HepG2 (cell line): ENCODE data around the gene ACSF3. TPM values are rescaled to one million over a fixed set of nuclear protein-coding genes. Genes with fewer than 3 reads are reported as not detected.

Experiments used
- FOSL2 ChIP-seq: sonication (generic); formaldehyde crosslinking; IDR thresholded peaks from 2 replicates; pipeline ENCODE4 v1.4.0; 2020; ENCODE audit warnings: missing genetic modification reagents
- MAFK ChIP-seq, 2 experiments: IDR thresholded peaks in 1 of 2; conservative IDR thresholded peaks in 1 of 2; 2 replicates each; pipeline ENCODE4 v1.6.1; 2011; ENCODE audit warnings: improper control_type of control experiment in 2 of 2, low read length in 2 of 2
- SP5 ChIP-seq: IDR thresholded peaks from 2 replicates; pipeline ENCODE4 v1.6.1; 2016; ENCODE audit warnings: low read depth, borderline replicate concordance
- TBL1XR1 ChIP-seq: fragments of 150-350 bp; IDR thresholded peaks from 2 replicates; pipeline ENCODE4 v1.6.1; 2014; ENCODE audit warnings: borderline replicate concordance, low read length; ENCODE audit not compliant: partially characterized antibody
- ZFY ChIP-seq: sonication (generic); formaldehyde crosslinking; IDR thresholded peaks from 2 replicates; pipeline ENCODE4 v1.4.0; 2020; ENCODE audit warnings: missing genetic modification reagents
- ZNF629 ChIP-seq: sonication (generic); formaldehyde crosslinking; conservative IDR thresholded peaks from 2 replicates; pipeline ENCODE4 v1.5.0; 2020; ENCODE audit warnings: missing genetic modification reagents
- ZNF792 ChIP-seq: IDR thresholded peaks from 2 replicates; pipeline ENCODE4 v1.6.1; 2016
- polyA plus RNA-seq, 8 experiments: library from polyadenylated mRNA; depleted of rRNA in 3 of 8; stranded (reverse) in 7 of 8; unstranded in 1 of 8; fragments of >200 nt; fragmentation: Illumina TruSeq in 4 of 8; extraction: Trizol in 4 of 8; gene quantifications; 2 replicates each; pipeline versions ENCODE4 v1.2.1 to v1.2.3, GENCODE V29; 2011 to 2016; ENCODE audit warnings: low read depth in 4 of 8, missing spikeins in 1 of 8, mixed read lengths in 1 of 8; ENCODE audit not compliant: insufficient read depth in 1 of 8
- total RNA-seq, 5 experiments: library from RNA; depleted of rRNA; stranded (reverse); fragments of >200 nt; fragmentation: Illumina TruSeq; extraction: Trizol; gene quantifications; 2 replicates each; pipeline ENCODE4 v1.2.3, GENCODE V29; 2016; ENCODE audit warnings: low read depth in 1 of 5
- TF ChIP-seq, protein P1 (sequence below): sonication (generic); formaldehyde crosslinking; IDR thresholded peaks from 2 replicates; pipeline ENCODE4 v1.4.0; 2020; ENCODE audit warnings: mild to moderate bottlenecking, missing genetic modification reagents
- TF ChIP-seq, protein P2 (sequence below): sonication (generic); formaldehyde crosslinking; IDR thresholded peaks from 2 replicates; pipeline ENCODE4 v1.5.0; 2020; ENCODE audit warnings: missing genetic modification reagents
- TF ChIP-seq, protein P3 (sequence below): sonication (generic); formaldehyde crosslinking; IDR thresholded peaks from 2 replicates; pipeline ENCODE4 v1.4.0; 2020; ENCODE audit warnings: missing genetic modification reagents
- TF ChIP-seq, protein P4 (sequence below): sonication (generic); formaldehyde crosslinking; IDR thresholded peaks from 2 replicates; pipeline ENCODE4 v1.4.0; 2020; ENCODE audit warnings: mild to moderate bottlenecking, missing genetic modification reagents
- TF ChIP-seq, protein P5 (sequence below): sonication (generic); formaldehyde crosslinking; conservative IDR thresholded peaks from 2 replicates; pipeline ENCODE4 v1.4.0; 2020; ENCODE audit warnings: missing genetic modification reagents
- TF ChIP-seq, protein P6 (sequence below): IDR thresholded peaks from 2 replicates; pipeline ENCODE4 v1.6.1; 2016; ENCODE audit warnings: low read depth, control low read depth
- TF ChIP-seq, protein P7 (sequence below): sonication (generic); formaldehyde crosslinking; IDR thresholded peaks from 2 replicates; pipeline ENCODE4 v1.5.1; 2020; ENCODE audit warnings: missing genetic modification reagents, mild to moderate bottlenecking, borderline replicate concordance

The ACSF3 gene
- total and polyA plus RNA-seq, 2 of the 13 experiments (the other 11 are each of a cell fraction or from before 2014, with no cell fraction given), result 14.9 to 30.6 TPM

DNA sequence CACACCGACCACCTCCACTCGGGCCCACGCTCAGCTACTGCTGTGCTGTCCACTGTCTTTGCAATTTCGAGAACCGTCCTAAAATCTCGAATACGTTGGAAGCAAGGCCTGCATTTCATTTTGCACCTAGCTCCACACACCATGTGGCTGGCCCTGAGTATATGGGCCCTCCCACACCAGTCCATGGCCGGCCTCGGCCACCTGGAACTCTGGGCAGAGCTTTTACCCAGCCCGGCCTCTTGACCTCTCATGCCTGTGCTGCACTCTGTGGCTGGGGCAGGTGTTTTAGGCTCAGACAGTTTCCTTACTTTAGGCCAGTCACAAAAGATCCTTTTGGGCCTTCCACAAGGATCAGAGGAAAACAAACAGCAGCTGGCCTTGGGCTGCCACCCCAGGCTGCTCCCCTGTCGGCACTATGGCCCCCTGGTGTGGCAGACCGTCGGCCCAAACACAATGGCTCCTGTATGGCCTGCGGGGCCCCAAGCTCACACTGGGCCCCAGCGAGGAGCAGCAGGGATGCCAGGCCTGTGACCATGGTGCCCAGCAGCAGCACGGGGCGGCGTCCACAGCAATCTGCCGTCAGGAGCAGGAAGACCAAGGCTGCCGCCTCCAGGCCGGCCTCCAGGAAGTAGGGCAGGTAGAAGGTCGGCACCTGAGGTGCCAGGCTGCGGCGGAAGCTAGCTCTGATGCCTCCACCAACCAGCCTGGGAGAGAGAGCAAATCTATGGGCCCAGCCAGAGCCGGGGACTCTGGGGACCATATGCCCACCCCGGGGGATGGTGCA is 104.2 kb downstream of the ACSF3 start (continued):
- TF ChIP-seq, protein P1, sequence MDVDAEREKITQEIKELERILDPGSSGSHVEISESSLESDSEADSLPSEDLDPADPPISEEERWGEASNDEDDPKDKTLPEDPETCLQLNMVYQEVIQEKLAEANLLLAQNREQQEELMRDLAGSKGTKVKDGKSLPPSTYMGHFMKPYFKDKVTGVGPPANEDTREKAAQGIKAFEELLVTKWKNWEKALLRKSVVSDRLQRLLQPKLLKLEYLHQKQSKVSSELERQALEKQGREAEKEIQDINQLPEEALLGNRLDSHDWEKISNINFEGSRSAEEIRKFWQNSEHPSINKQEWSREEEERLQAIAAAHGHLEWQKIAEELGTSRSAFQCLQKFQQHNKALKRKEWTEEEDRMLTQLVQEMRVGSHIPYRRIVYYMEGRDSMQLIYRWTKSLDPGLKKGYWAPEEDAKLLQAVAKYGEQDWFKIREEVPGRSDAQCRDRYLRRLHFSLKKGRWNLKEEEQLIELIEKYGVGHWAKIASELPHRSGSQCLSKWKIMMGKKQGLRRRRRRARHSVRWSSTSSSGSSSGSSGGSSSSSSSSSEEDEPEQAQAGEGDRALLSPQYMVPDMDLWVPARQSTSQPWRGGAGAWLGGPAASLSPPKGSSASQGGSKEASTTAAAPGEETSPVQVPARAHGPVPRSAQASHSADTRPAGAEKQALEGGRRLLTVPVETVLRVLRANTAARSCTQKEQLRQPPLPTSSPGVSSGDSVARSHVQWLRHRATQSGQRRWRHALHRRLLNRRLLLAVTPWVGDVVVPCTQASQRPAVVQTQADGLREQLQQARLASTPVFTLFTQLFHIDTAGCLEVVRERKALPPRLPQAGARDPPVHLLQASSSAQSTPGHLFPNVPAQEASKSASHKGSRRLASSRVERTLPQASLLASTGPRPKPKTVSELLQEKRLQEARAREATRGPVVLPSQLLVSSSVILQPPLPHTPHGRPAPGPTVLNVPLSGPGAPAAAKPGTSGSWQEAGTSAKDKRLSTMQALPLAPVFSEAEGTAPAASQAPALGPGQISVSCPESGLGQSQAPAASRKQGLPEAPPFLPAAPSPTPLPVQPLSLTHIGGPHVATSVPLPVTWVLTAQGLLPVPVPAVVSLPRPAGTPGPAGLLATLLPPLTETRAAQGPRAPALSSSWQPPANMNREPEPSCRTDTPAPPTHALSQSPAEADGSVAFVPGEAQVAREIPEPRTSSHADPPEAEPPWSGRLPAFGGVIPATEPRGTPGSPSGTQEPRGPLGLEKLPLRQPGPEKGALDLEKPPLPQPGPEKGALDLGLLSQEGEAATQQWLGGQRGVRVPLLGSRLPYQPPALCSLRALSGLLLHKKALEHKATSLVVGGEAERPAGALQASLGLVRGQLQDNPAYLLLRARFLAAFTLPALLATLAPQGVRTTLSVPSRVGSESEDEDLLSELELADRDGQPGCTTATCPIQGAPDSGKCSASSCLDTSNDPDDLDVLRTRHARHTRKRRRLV (CRISPR knock-in tag), result peak; percentile 87
- TF ChIP-seq, protein P2, sequence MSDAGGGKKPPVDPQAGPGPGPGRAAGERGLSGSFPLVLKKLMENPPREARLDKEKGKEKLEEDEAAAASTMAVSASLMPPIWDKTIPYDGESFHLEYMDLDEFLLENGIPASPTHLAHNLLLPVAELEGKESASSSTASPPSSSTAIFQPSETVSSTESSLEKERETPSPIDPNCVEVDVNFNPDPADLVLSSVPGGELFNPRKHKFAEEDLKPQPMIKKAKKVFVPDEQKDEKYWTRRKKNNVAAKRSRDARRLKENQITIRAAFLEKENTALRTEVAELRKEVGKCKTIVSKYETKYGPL (CRISPR knock-in tag), result no peak
- TF ChIP-seq MAFK (conservative IDR thresholded peaks at IDR 0.05 in 1 of 2, IDR thresholded peaks at IDR 0.05 in 1 of 2; ENCODE audit: low read length in 2 of 2) (no peak), SP5 (0 out of 2 replicates have a peak, but pooled peaks have one; percentile 57), ZFY (peak; percentile 89), ZNF629 (CRISPR knock-in tag) (peak; percentile 25; the same call in 1 of the 2 replicates), TBL1XR1 (no peak), ZNF792 (CRISPR knock-in tag) (peak; percentile 89), FOSL2 (CRISPR knock-in tag) (peak; percentile 70; the same call in 1 of the 2 replicates)
- TF ChIP-seq, protein P3, sequence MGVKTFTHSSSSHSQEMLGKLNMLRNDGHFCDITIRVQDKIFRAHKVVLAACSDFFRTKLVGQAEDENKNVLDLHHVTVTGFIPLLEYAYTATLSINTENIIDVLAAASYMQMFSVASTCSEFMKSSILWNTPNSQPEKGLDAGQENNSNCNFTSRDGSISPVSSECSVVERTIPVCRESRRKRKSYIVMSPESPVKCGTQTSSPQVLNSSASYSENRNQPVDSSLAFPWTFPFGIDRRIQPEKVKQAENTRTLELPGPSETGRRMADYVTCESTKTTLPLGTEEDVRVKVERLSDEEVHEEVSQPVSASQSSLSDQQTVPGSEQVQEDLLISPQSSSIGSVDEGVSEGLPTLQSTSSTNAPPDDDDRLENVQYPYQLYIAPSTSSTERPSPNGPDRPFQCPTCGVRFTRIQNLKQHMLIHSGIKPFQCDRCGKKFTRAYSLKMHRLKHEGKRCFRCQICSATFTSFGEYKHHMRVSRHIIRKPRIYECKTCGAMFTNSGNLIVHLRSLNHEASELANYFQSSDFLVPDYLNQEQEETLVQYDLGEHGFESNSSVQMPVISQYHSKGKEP (CRISPR knock-in tag), result no peak; the same call in 1 of the 2 replicates
- TF ChIP-seq, protein P4, sequence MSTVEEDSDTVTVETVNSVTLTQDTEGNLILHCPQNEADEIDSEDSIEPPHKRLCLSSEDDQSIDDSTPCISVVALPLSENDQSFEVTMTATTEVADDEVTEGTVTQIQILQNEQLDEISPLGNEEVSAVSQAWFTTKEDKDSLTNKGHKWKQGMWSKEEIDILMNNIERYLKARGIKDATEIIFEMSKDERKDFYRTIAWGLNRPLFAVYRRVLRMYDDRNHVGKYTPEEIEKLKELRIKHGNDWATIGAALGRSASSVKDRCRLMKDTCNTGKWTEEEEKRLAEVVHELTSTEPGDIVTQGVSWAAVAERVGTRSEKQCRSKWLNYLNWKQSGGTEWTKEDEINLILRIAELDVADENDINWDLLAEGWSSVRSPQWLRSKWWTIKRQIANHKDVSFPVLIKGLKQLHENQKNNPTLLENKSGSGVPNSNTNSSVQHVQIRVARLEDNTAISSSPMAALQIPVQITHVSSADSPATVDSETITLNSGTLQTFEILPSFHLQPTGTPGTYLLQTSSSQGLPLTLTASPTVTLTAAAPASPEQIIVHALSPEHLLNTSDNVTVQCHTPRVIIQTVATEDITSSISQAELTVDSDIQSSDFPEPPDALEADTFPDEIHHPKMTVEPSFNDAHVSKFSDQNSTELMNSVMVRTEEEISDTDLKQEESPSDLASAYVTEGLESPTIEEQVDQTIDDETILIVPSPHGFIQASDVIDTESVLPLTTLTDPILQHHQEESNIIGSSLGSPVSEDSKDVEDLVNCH (CRISPR knock-in tag), result peak; percentile 26; the same call in 1 of the 2 replicates
- TF ChIP-seq, protein P5, sequence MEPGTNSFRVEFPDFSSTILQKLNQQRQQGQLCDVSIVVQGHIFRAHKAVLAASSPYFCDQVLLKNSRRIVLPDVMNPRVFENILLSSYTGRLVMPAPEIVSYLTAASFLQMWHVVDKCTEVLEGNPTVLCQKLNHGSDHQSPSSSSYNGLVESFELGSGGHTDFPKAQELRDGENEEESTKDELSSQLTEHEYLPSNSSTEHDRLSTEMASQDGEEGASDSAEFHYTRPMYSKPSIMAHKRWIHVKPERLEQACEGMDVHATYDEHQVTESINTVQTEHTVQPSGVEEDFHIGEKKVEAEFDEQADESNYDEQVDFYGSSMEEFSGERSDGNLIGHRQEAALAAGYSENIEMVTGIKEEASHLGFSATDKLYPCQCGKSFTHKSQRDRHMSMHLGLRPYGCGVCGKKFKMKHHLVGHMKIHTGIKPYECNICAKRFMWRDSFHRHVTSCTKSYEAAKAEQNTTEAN (CRISPR knock-in tag), result peak; percentile 60; the same call in 1 of the 2 replicates
- TF ChIP-seq, protein P6, sequence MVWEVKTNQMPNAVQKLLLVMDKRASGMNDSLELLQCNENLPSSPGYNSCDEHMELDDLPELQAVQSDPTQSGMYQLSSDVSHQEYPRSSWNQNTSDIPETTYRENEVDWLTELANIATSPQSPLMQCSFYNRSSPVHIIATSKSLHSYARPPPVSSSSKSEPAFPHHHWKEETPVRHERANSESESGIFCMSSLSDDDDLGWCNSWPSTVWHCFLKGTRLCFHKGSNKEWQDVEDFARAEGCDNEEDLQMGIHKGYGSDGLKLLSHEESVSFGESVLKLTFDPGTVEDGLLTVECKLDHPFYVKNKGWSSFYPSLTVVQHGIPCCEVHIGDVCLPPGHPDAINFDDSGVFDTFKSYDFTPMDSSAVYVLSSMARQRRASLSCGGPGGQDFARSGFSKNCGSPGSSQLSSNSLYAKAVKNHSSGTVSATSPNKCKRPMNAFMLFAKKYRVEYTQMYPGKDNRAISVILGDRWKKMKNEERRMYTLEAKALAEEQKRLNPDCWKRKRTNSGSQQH (CRISPR knock-in tag), result no peak
- TF ChIP-seq, protein P7, sequence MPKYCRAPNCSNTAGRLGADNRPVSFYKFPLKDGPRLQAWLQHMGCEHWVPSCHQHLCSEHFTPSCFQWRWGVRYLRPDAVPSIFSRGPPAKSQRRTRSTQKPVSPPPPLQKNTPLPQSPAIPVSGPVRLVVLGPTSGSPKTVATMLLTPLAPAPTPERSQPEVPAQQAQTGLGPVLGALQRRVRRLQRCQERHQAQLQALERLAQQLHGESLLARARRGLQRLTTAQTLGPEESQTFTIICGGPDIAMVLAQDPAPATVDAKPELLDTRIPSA, result no peak
